H1 (cell line): ENCODE data around the gene PRICKLE1. TPM values are rescaled to one million over a fixed set of nuclear protein-coding genes. Genes with fewer than 3 reads are reported as not detected.

Experiments
- CTCF ChIA-PET: fragments of 300-600 bp; sonication (Branson Sonifier 250); formaldehyde crosslinking; loops from one replicate; lab custom pipeline; 2021; ENCODE audit not compliant: partially characterized antibody; lab: Charles Lee
- POLR2A ChIA-PET: fragments of 300-600 bp; sonication (Branson Sonifier 250); formaldehyde crosslinking; loops from one replicate; lab custom pipeline; 2021; ENCODE audit warnings: inconsistent platforms; ENCODE audit not compliant: partially characterized antibody; lab: Charles Lee
- DNase-seq, 2 experiments: peaks; one replicate each; pipeline versions ENCODE4 v3.0.0 to v3.0.0-alpha.2; 2010 to 2022; ENCODE audit warnings: low spot score in 2 of 2, low read depth in 1 of 2, mixed read lengths in 1 of 2
- FAIRE-seq: peaks from 2 replicates; lab custom pipeline; 2011; peaks lifted over from hg19 to GRCh38; lab: Jason Lieb, UNC
- H2AFZ ChIP-seq: 2 replicates; pipeline ENCODE4 v1.8.1; 2012; ENCODE audit warnings: low read length, inconsistent platforms
- H2AK5ac ChIP-seq: 2 replicates; pipeline ENCODE4 v1.6.1; 2013; ENCODE audit warnings: low read depth, low read length
- H2BK120ac ChIP-seq: replicated peaks from 2 replicates; pipeline ENCODE3; 2013; ENCODE audit warnings: low read depth, low read length, inconsistent platforms
- H2BK12ac ChIP-seq: 2 replicates; pipeline ENCODE4 v1.6.1; 2013; ENCODE audit warnings: low read depth, low read length
- H2BK15ac ChIP-seq: 2 replicates; pipeline ENCODE4 v1.6.1; 2013; ENCODE audit warnings: low read length
- H2BK20ac ChIP-seq: 2 replicates; pipeline ENCODE4 v1.6.1; 2013; ENCODE audit warnings: low read length
- H2BK5ac ChIP-seq: 2 replicates; pipeline ENCODE4 v1.6.1; 2013; ENCODE audit warnings: low read depth, low read length
- H3K14ac ChIP-seq: 2 replicates; pipeline ENCODE4 v1.6.1; 2013; ENCODE audit warnings: inconsistent platforms; ENCODE audit not compliant: insufficient read length
- H3K18ac ChIP-seq: 2 replicates; pipeline ENCODE4 v1.6.1; 2013; ENCODE audit warnings: low read length; ENCODE audit errors: extremely low read depth
- H3K23ac ChIP-seq: 2 replicates; pipeline ENCODE4 v1.6.1; 2013; ENCODE audit warnings: inconsistent platforms; ENCODE audit not compliant: insufficient read length
- H3K23me2 ChIP-seq: 2 replicates; pipeline ENCODE4 v1.6.1; 2013; ENCODE audit warnings: low read depth, low read length
- H3K27ac ChIP-seq: 2 replicates; pipeline ENCODE4 v1.6.1; 2011; ENCODE audit warnings: low read depth, low read length, inconsistent platforms
- H3K27me3 ChIP-seq, 4 experiments: replicated peaks in 1 of 4; 1 replicate in 1 of 4; 2 replicates in 3 of 4; pipeline versions ENCODE4 v1.6.1 to v1.8.1; 2011 to 2013; ENCODE audit warnings: low read length in 3 of 4, mild to moderate bottlenecking in 3 of 4, inconsistent platforms in 2 of 4, mixed read lengths in 2 of 4, moderate library complexity in 1 of 4; ENCODE audit not compliant: control insufficient read depth in 3 of 4, insufficient read depth in 3 of 4; ENCODE audit errors: extremely low read depth in 1 of 4
- H3K36me3 ChIP-seq, 4 experiments: 2 replicates each; pipeline versions ENCODE4 v1.6.1 to v1.8.1; 2011 to 2013; ENCODE audit warnings: mild to moderate bottlenecking in 4 of 4, low read length in 3 of 4, moderate library complexity in 2 of 4, control low read depth in 1 of 4, inconsistent platforms in 1 of 4; ENCODE audit not compliant: insufficient read depth in 4 of 4, control insufficient read depth in 2 of 4
- H3K4ac ChIP-seq: replicated peaks from 2 replicates; pipeline ENCODE3; 2013; ENCODE audit warnings: low read length, low read depth, mixed read lengths, inconsistent platforms; ENCODE audit not compliant: insufficient read length
- H3K4me1 ChIP-seq, 4 experiments: replicated peaks in 1 of 4; 1 replicate in 1 of 4; 2 replicates in 3 of 4; pipeline versions ENCODE4 v1.6.1 to v1.8.1; 2011 to 2013; ENCODE audit warnings: low read length in 3 of 4, inconsistent platforms in 2 of 4, mixed read lengths in 1 of 4; ENCODE audit not compliant: insufficient read depth in 4 of 4, control insufficient read depth in 3 of 4
- H3K4me2 ChIP-seq, 2 experiments: 2 replicates each; pipeline versions ENCODE4 v1.6.1 to v1.8.1; 2011 to 2013; ENCODE audit warnings: low read depth in 2 of 2, low read length in 2 of 2, control low read depth in 1 of 2, inconsistent platforms in 1 of 2, mild to moderate bottlenecking in 1 of 2; ENCODE audit not compliant: insufficient read depth in 1 of 2
- H3K4me3 ChIP-seq, 4 experiments: fragments of 200-600, 300-600 bp in 1 of 4; sonication (generic), shearing (Covaris generic), sonication (Bioruptor Twin) in 1 of 4; 2 replicates each; pipeline versions ENCODE4 v1.5.1 to v1.8.1; 2011 to 2016; ENCODE audit warnings: low read length in 4 of 4, low read depth in 3 of 4, control low read depth in 2 of 4, inconsistent platforms in 2 of 4, mild to moderate bottlenecking in 2 of 4, mixed read lengths in 1 of 4, moderate library complexity in 1 of 4; ENCODE audit not compliant: insufficient read depth in 2 of 4; ENCODE audit errors: extremely low read depth in 1 of 4
- H3K56ac ChIP-seq: replicated peaks from 2 replicates; pipeline ENCODE3; 2013; ENCODE audit warnings: low read depth, mild to moderate bottlenecking, mixed read lengths, low read length, inconsistent platforms; ENCODE audit not compliant: insufficient read length
- H3K79me1 ChIP-seq: 2 replicates; pipeline ENCODE4 v1.6.1; 2013; ENCODE audit warnings: low read depth, low read length, control low read depth
- H3K79me2 ChIP-seq, 2 experiments: 2 replicates each; pipeline versions ENCODE4 v1.6.1 to v1.8.1; 2012 to 2013; ENCODE audit warnings: low read length in 2 of 2, mild to moderate bottlenecking in 2 of 2, inconsistent platforms in 1 of 2; ENCODE audit not compliant: insufficient read depth in 2 of 2, control insufficient read depth in 1 of 2
- H3K9ac ChIP-seq, 4 experiments: replicated peaks in 1 of 4; 1 replicate in 1 of 4; 2 replicates in 3 of 4; pipeline versions ENCODE4 v1.6.1 to v1.8.1; 2011 to 2013; ENCODE audit warnings: low read depth in 3 of 4, low read length in 3 of 4, control low read depth in 2 of 4, mild to moderate bottlenecking in 2 of 4, moderate library complexity in 2 of 4, inconsistent platforms in 1 of 4; ENCODE audit errors: extremely low read depth in 1 of 4
- H3K9me3 ChIP-seq, 2 experiments: 2 replicates each; pipeline versions ENCODE4 v1.6.1 to v1.8.1; 2012 to 2013; ENCODE audit warnings: mild to moderate bottlenecking in 2 of 2, moderate library complexity in 2 of 2, control low read depth in 1 of 2, inconsistent platforms in 1 of 2, low read depth in 1 of 2, low read length in 1 of 2, mixed read lengths in 1 of 2; ENCODE audit not compliant: insufficient read depth in 2 of 2
- H4K20me1 ChIP-seq, 2 experiments: replicated peaks in 1 of 2; 2 replicates each; pipeline versions ENCODE3 to v1.8.1; 2011 to 2013; ENCODE audit warnings: inconsistent platforms in 2 of 2, low read length in 2 of 2, mild to moderate bottlenecking in 1 of 2; ENCODE audit not compliant: insufficient read depth in 2 of 2, control insufficient read depth in 1 of 2
- H4K5ac ChIP-seq: 2 replicates; pipeline ENCODE4 v1.6.1; 2013; ENCODE audit warnings: low read length, low read depth, mixed read lengths, inconsistent platforms; ENCODE audit not compliant: insufficient read length
- H4K8ac ChIP-seq: 2 replicates; pipeline ENCODE4 v1.8.0; 2013; ENCODE audit warnings: mild to moderate bottlenecking, moderate library complexity, low read length, inconsistent platforms; ENCODE audit not compliant: insufficient read depth; ENCODE audit errors: extremely low read depth
- H4K91ac ChIP-seq: replicated peaks from 2 replicates; pipeline ENCODE3; 2013; ENCODE audit warnings: low read length, mixed read lengths, inconsistent platforms; ENCODE audit not compliant: insufficient read length
- ASH2L ChIP-seq: fragments of 200-600, 300-600 bp; sonication (generic); IDR thresholded peaks from one replicate; pipeline ENCODE4 v1.7.1; 2017; ENCODE audit warnings: low read length
- GTF2F1 ChIP-seq: IDR thresholded peaks from 2 replicates; pipeline ENCODE4 v1.6.1; 2012; ENCODE audit warnings: low read depth, low read length, improper control_type of control experiment, borderline replicate concordance
- NANOG ChIP-seq: IDR thresholded peaks from 2 replicates; pipeline ENCODE4 v1.6.1; 2011; ENCODE audit warnings: low read length, low read depth, mild to moderate bottlenecking, inconsistent platforms; ENCODE audit not compliant: insufficient read depth, poor library complexity, severe bottlenecking
- PHF8 ChIP-seq: fragments of 200-600 bp; sonication (generic); conservative IDR thresholded peaks from 2 replicates; pipeline ENCODE4 v1.7.1; 2012; ENCODE audit warnings: low read depth, mild to moderate bottlenecking, inconsistent platforms, low read length, moderate library complexity
- RBBP5 ChIP-seq: IDR thresholded peaks from 2 replicates; pipeline ENCODE4 v1.7.1; 2012; ENCODE audit warnings: low read depth, mild to moderate bottlenecking, inconsistent platforms, low read length, moderate library complexity, borderline replicate concordance
- RFX5 ChIP-seq: IDR thresholded peaks from 2 replicates; pipeline ENCODE4 v1.6.1; 2011; ENCODE audit warnings: low read depth, low read length, improper control_type of control experiment, borderline replicate concordance
- RNF2 ChIP-seq: fragments of 200-900, 300-1000 bp; sonication (generic); IDR thresholded peaks from 2 replicates; pipeline ENCODE4 v1.7.1; 2016; ENCODE audit warnings: borderline replicate concordance, low read depth, mild to moderate bottlenecking, antibody characterized with exemption, low read length; ENCODE audit not compliant: poor library complexity, severe bottlenecking; ENCODE audit errors: missing control alignments
- SAP30 ChIP-seq: fragments of 300-600 bp; sonication (generic); IDR thresholded peaks from 2 replicates; pipeline ENCODE4 v1.7.1; 2012; ENCODE audit warnings: low read length, moderate library complexity, mild to moderate bottlenecking, inconsistent platforms; ENCODE audit not compliant: insufficient read depth, insufficient replicate concordance
- SIRT6 ChIP-seq: IDR thresholded peaks from one replicate; pipeline ENCODE4 v1.7.1; 2012; ENCODE audit warnings: low read length, inconsistent platforms
- TAF1 ChIP-seq: IDR thresholded peaks from 2 replicates; pipeline ENCODE4 v1.6.1; 2011; ENCODE audit warnings: mild to moderate bottlenecking, low read depth, low read length
- TAF7 ChIP-seq: optimal IDR thresholded peaks from 2 replicates; pipeline ENCODE3; 2011; ENCODE audit warnings: low read depth, mild to moderate bottlenecking, inconsistent platforms, low read length, moderate library complexity, borderline replicate concordance
- TCF12 ChIP-seq: IDR thresholded peaks from 2 replicates; pipeline ENCODE4 v1.6.1; 2011; ENCODE audit warnings: low read depth, mild to moderate bottlenecking, low read length
- YY1 ChIP-seq: IDR thresholded peaks from 2 replicates; pipeline ENCODE4 v1.6.1; 2011; ENCODE audit warnings: low read depth, mild to moderate bottlenecking, low read length
- WGBS, 2 experiments: shearing (Covaris generic) in 1 of 2; methylation state at CpG; one replicate each; pipeline versions ENCODE4 v1.1.6 to v1.1.7; 2013 to 2015; ENCODE audit warnings: low lambda C conversion rate in 2 of 2, mixed read lengths in 2 of 2, inconsistent platforms in 1 of 2, low coverage in 1 of 2, missing lambda C conversion rate in 1 of 2; ENCODE audit not compliant: insufficient replicate concordance in 2 of 2, insufficient coverage in 1 of 2, insufficient read length in 1 of 2; ENCODE audit errors: extremely low coverage in 1 of 2, missing lambda C conversion rate in 1 of 2; 5-methylcytosine and 5-hydroxymethylcytosine counted together
- polyA plus RNA-seq, 7 experiments: library from polyadenylated mRNA; depleted of rRNA in 3 of 7; stranded (reverse) in 5 of 7; unstranded in 2 of 7; fragments of >200 nt in 5 of 7; fragments of 200-250 nt in 2 of 7; gene quantifications; 1 replicate in 5 of 7; 2 replicates in 1 of 7; 4 replicates in 1 of 7; pipeline versions ENCODE4 v1.2.1 to v1.2.3, GENCODE V29; 2011 to 2013; ENCODE audit warnings: missing spikeins in 2 of 7, mixed read lengths in 2 of 7
- total RNA-seq: library from RNA; stranded (reverse); fragmentation: NEBNext Ultra II Directional; extraction: Animal tissue kit (Norgen Biotek cat#: 25700); gene quantifications from 2 replicates; pipeline ENCODE4 v1.2.1, GENCODE V29; 2021

Gene PRICKLE1
- total and polyA plus RNA-seq, 2 of the 8 experiments (the other 6 are each of a cell fraction or from before 2014, with no cell fraction given): 14.0 to 22.4 TPM

GRCh38 chr12:42530284-42530683, 59.3 kb downstream of the PRICKLE1 start:
- Histone ChIP-seq H2BK15ac (no peak overlapping the region), H4K5ac (no peak overlapping the region), H3K4me1 (no peaks in the 10 kb centered on the region; a peak in 2 of 7 replicates), H3K4me2 (no peak overlapping the region), H2AFZ (no peak overlapping the region), H3K4me3 (no peak overlapping the region), H3K79me2 (no peaks in the 10 kb centered on the region), H3K9ac (no peak overlapping the region), H4K91ac (no peak overlapping the region), H3K27me3 (no peaks in the 10 kb centered on the region), H3K56ac (no peak overlapping the region), H2BK5ac (no peak overlapping the region), H3K23ac (no peak overlapping the region), H3K23me2 (no peaks in the 10 kb centered on the region), H3K27ac (no peak overlapping the region), H4K8ac (no peak overlapping the region), H3K36me3 (no peaks in the 10 kb centered on the region), H3K4ac (no peak overlapping the region), H3K14ac (no peak overlapping the region), H4K20me1 (no peaks in the 10 kb centered on the region), H3K79me1 (no peaks in the 10 kb centered on the region), H2BK12ac (no peak overlapping the region), H3K9me3 (no peaks in the 10 kb centered on the region), H3K18ac (no peak overlapping the region), H2BK20ac (no peak overlapping the region), H2BK120ac (no peak overlapping the region), H2AK5ac (no peak overlapping the region)
- whole genome bisulfite sequencing, 2 experiments: 96% methylated on average over 2 of the region's 2 CpGs; no CpG with 5 or more reads in 1 of the 2 experiments
- ChIA-PET POLR2A (no interaction called here), CTCF (no interaction called here)
- DNase-seq (no peak), FAIRE-seq (no peak)
- TF ChIP-seq SAP30 (no peak), GTF2F1 (no peak), ASH2L (no peak), PHF8 (no peak), RNF2 (no peak), SIRT6 (no peak), TAF7 (no peak), TAF1 (no peak), RBBP5 (no peak), YY1 (no peak), RFX5 (no peak), NANOG (no peak), TCF12 (no peak)
